DOHH2 (cell line): Measurements from ENCODE around the gene ELAVL2.

Source experiments
- H3F3A ChIP-seq: fragments of 200-600 bp; sonication (generic), shearing (Covaris generic); 2 replicates; pipeline ENCODE4 v1.6.0; 2016; ENCODE audit warnings: antibody characterized with exemption, mild to moderate bottlenecking; ENCODE audit not compliant: control insufficient read depth, insufficient read depth
- H3K27ac ChIP-seq: fragments of 200-600 bp; sonication (generic); 2 replicates; pipeline ENCODE4 v1.5.1; 2014; ENCODE audit warnings: low read depth, mild to moderate bottlenecking, low read length, moderate library complexity
- H3K27me3 ChIP-seq: fragments of 200-600 bp; sonication (generic); 2 replicates; pipeline ENCODE4 v1.6.1; 2014; ENCODE audit warnings: mild to moderate bottlenecking, low read length, mixed read lengths; ENCODE audit not compliant: control insufficient read depth
- H3K36me3 ChIP-seq: fragments of 200-600 bp; sonication (generic); 2 replicates; pipeline ENCODE4 v1.6.1; 2014; ENCODE audit warnings: mild to moderate bottlenecking, low read length, moderate library complexity, mixed read lengths; ENCODE audit not compliant: control insufficient read depth
- H3K4me1 ChIP-seq: fragments of 200-600 bp; sonication (generic); 2 replicates; pipeline ENCODE4 v1.6.1; 2014; ENCODE audit warnings: mild to moderate bottlenecking, low read length, mixed read lengths; ENCODE audit not compliant: control insufficient read depth
- H3K4me2 ChIP-seq: fragments of 200-600 bp; sonication (generic); 2 replicates; pipeline ENCODE4 v1.6.0; 2014; ENCODE audit warnings: mild to moderate bottlenecking, low read length, moderate library complexity
- H3K4me3 ChIP-seq: fragments of 200-600 bp; sonication (generic); 2 replicates; pipeline ENCODE4 v1.5.1; 2014; ENCODE audit warnings: mild to moderate bottlenecking, low read length, mixed read lengths
- H3K79me2 ChIP-seq: fragments of 200-600 bp; sonication (generic); 2 replicates; pipeline ENCODE4 v1.6.1; 2014; ENCODE audit warnings: mild to moderate bottlenecking, low read length, mixed read lengths; ENCODE audit not compliant: control insufficient read depth
- H3K9me2 ChIP-seq: fragments of 200-600 bp; sonication (generic); replicated peaks from 2 replicates; pipeline ENCODE4 v1.6.1; 2014; ENCODE audit warnings: mild to moderate bottlenecking, low read length, mixed read lengths; ENCODE audit not compliant: control insufficient read depth
- H3K9me3 ChIP-seq: fragments of 200-600 bp; sonication (generic); 2 replicates; pipeline ENCODE4 v1.6.1; 2014; ENCODE audit warnings: antibody characterized with exemption, low read length, mixed read lengths; ENCODE audit not compliant: control insufficient read depth, insufficient read depth
- H4K20me1 ChIP-seq: fragments of 200-600 bp; sonication (generic); 2 replicates; pipeline ENCODE4 v1.6.0; 2014; ENCODE audit warnings: low read depth, mild to moderate bottlenecking, antibody characterized with exemption, low read length, moderate library complexity; ENCODE audit not compliant: control insufficient read depth, insufficient read depth
- CTCF ChIP-seq: fragments of 200-600 bp; sonication (generic); IDR thresholded peaks from one replicate; pipeline ENCODE4 v1.5.1; 2014; ENCODE audit warnings: antibody characterized with exemption, mild to moderate bottlenecking, low read depth, low read length; ENCODE audit not compliant: poor library complexity, severe bottlenecking
- EZH2phosphoT487 ChIP-seq: fragments of 200-600 bp; sonication (generic); IDR thresholded peaks from 2 replicates; pipeline ENCODE4 v1.6.1; 2017; ENCODE audit warnings: borderline replicate concordance, mild to moderate bottlenecking, antibody characterized with exemption, low read length, moderate library complexity, mixed read lengths

ELAVL2 gene

GRCh38 chr9:23707249-23707648, 118.8 kb downstream of the ELAVL2 start:
- TF ChIP-seq CTCF (no peak), EZH2phosphoT487 (no peak)
- Histone ChIP-seq H3K9me2 (no peaks in the 10 kb centered on the region), H3K4me2 (no peak overlapping the region), H3K27ac (no peak overlapping the region), H4K20me1 (no peaks in the 10 kb centered on the region), H3K36me3 (no peaks in the 10 kb centered on the region), H3K9me3 (no peaks in the 10 kb centered on the region), H3K79me2 (no peaks in the 10 kb centered on the region), H3F3A (no peaks in the 10 kb centered on the region), H3K27me3 (no peaks in the 10 kb centered on the region), H3K4me1 (no peaks in the 10 kb centered on the region), H3K4me3 (no peak overlapping the region)

- H3K36me3 ChIP-seq, result no peaks in the 10 kb centered on the region
- no peaks in the 10 kb centered on the region for H3K4me1 ChIP-seq
- no peak overlapping the region for H3K4me2 ChIP-seq
- no peaks in the 10 kb centered on the region for H3F3A ChIP-seq
- H3K27ac ChIP-seq, result no peak overlapping the region
- no peak overlapping the region for H3K4me3 ChIP-seq
- no peaks in the 10 kb centered on the region for H3K79me2 ChIP-seq
- no peaks in the 10 kb centered on the region for H4K20me1 ChIP-seq
- H3K9me3 ChIP-seq, result no peaks in the 10 kb centered on the region
- H3K9me2 ChIP-seq, result no peaks in the 10 kb centered on the region
- TF ChIP-seq EZH2phosphoT487 (no peak), CTCF (no peak)
- H3K27me3 ChIP-seq, result no peaks in the 10 kb centered on the region
These were observed 123.6 kb downstream of the ELAVL2 start for GRCh38 chr9:23702311-23702922.

- Histone ChIP-seq H3K79me2 (no peaks in the 10 kb centered on the region), H3K4me2 (no peak overlapping the region), H4K20me1 (no peaks in the 10 kb centered on the region), H3F3A (no peaks in the 10 kb centered on the region), H3K27ac (no peak overlapping the region), H3K27me3 (no peaks in the 10 kb centered on the region), H3K4me1 (no peaks in the 10 kb centered on the region), H3K36me3 (no peaks in the 10 kb centered on the region), H3K9me2 (no peaks in the 10 kb centered on the region), H3K4me3 (no peak overlapping the region), H3K9me3 (no peaks in the 10 kb centered on the region)
- no peak for TF ChIP-seq EZH2phosphoT487
- no peak for TF ChIP-seq CTCF
These were observed 124.7 kb downstream of the ELAVL2 start for GRCh38 chr9:23701291-23701690.

- Histone ChIP-seq H3K79me2 (no peaks in the 10 kb centered on the region), H3K27ac (no peak overlapping the region), H4K20me1 (no peaks in the 10 kb centered on the region), H3K4me2 (no peak overlapping the region), H3F3A (no peaks in the 10 kb centered on the region), H3K4me1 (no peaks in the 10 kb centered on the region), H3K36me3 (no peaks in the 10 kb centered on the region), H3K9me3 (no peaks in the 10 kb centered on the region), H3K4me3 (no peak overlapping the region), H3K27me3 (no peaks in the 10 kb centered on the region), H3K9me2 (no peaks in the 10 kb centered on the region)
- no peak for TF ChIP-seq CTCF
- no peak for TF ChIP-seq EZH2phosphoT487
These were observed 125.7 kb downstream of the ELAVL2 start for GRCh38 chr9:23700359-23700758.
